OCI-LY1 (cell line): ENCODE data around the gene PTPN22.
A peak's percentile ranks its signal among the peaks of the same experiment; 100 is the strongest.

Experiments
- H2AFZ ChIP-seq: fragments of 200-600 bp; sonication (generic), shearing (Covaris generic); 2 replicates; pipeline ENCODE4 v1.6.0; 2014; ENCODE audit warnings: antibody characterized with exemption, mild to moderate bottlenecking, low read length
- H3F3A ChIP-seq: fragments of 200-600 bp; sonication (generic), shearing (Covaris generic); 2 replicates; pipeline ENCODE4 v1.6.0; 2014; ENCODE audit warnings: mild to moderate bottlenecking, antibody characterized with exemption, low read length, moderate library complexity; ENCODE audit not compliant: insufficient read depth
- H3K27ac ChIP-seq: fragments of 200-600 bp; sonication (generic); 2 replicates; pipeline ENCODE4 v1.5.1; 2014; ENCODE audit warnings: low read length, mixed run types, mild to moderate bottlenecking, low read depth; ENCODE audit not compliant: poor library complexity, severe bottlenecking
- H3K27me3 ChIP-seq: fragments of 200-600 bp; sonication (generic); 2 replicates; pipeline ENCODE4 v1.6.0; 2014; ENCODE audit warnings: antibody characterized with exemption, mild to moderate bottlenecking, low read length, moderate library complexity; ENCODE audit not compliant: insufficient read depth
- H3K36me3 ChIP-seq: fragments of 200-600 bp; sonication (generic); 2 replicates; pipeline ENCODE4 v1.6.1; 2014; ENCODE audit warnings: mild to moderate bottlenecking, antibody characterized with exemption, low read length, moderate library complexity, mixed read lengths; ENCODE audit not compliant: insufficient read depth
- H3K4me1 ChIP-seq: fragments of 200-600 bp; sonication (generic); 2 replicates; pipeline ENCODE4 v1.5.1; 2014; ENCODE audit warnings: mild to moderate bottlenecking, low read length, moderate library complexity; ENCODE audit not compliant: insufficient read depth, severe bottlenecking
- H3K4me2 ChIP-seq: fragments of 200-600 bp; sonication (generic), shearing (Covaris generic); 2 replicates; pipeline ENCODE4 v1.6.1; 2014; ENCODE audit warnings: low read length
- H3K4me3 ChIP-seq: fragments of 200-600 bp; sonication (generic); 2 replicates; pipeline ENCODE4 v1.5.1; 2014; ENCODE audit warnings: low read length, low read depth, mild to moderate bottlenecking, mixed read lengths; ENCODE audit not compliant: poor library complexity, severe bottlenecking
- H3K79me2 ChIP-seq: fragments of 200-600 bp; shearing (Covaris generic); 2 replicates; pipeline ENCODE4 v1.6.1; 2016; ENCODE audit warnings: mixed run types, low read length, mixed read lengths; ENCODE audit not compliant: insufficient read depth
- H3K9ac ChIP-seq: fragments of 200-600 bp; sonication (generic), shearing (Covaris generic); 2 replicates; pipeline ENCODE4 v1.6.1; 2014; ENCODE audit warnings: mild to moderate bottlenecking, low read length, mixed read lengths
- H3K9me2 ChIP-seq: fragments of 200-600 bp; sonication (generic), shearing (Covaris generic); 2 replicates; pipeline ENCODE4 v1.6.1; 2014; ENCODE audit warnings: low read depth, mild to moderate bottlenecking, low read length, mixed read lengths
- H3K9me3 ChIP-seq: fragments of 200-600 bp; shearing (Covaris generic); 2 replicates; pipeline ENCODE4 v1.6.1; 2014; ENCODE audit warnings: low read length, mixed read lengths
- H4K20me1 ChIP-seq: fragments of 200-600 bp; sonication (generic), shearing (Covaris generic); 2 replicates; pipeline ENCODE4 v1.6.0; 2016; ENCODE audit warnings: mild to moderate bottlenecking, low read length; ENCODE audit not compliant: insufficient read depth
- CTCF ChIP-seq: fragments of 200-600 bp; sonication (generic), shearing (Covaris generic); IDR thresholded peaks from 2 replicates; pipeline ENCODE4 v1.5.1; 2017; ENCODE audit warnings: mild to moderate bottlenecking, antibody characterized with exemption, low read length, moderate library complexity, mixed read lengths
- EZH2 ChIP-seq: fragments of 200-600 bp; sonication (generic), shearing (Covaris generic); IDR thresholded peaks from 2 replicates; pipeline ENCODE4 v1.8.0; 2017; ENCODE audit warnings: borderline replicate concordance, mixed run types, mild to moderate bottlenecking, antibody characterized with exemption, low read length, moderate library complexity, mixed read lengths

Gene PTPN22

GRCh38 chr1:113835686-113836290 is 35.7 kb downstream of the PTPN22 start:
- Histone ChIP-seq H3K9ac (no peak overlapping the region), H3K4me2 (no peak overlapping the region), H3K27me3 (no peaks in the 10 kb centered on the region), H2AFZ (no peak overlapping the region), H3K79me2 (no peaks in the 10 kb centered on the region), H4K20me1 (no peaks in the 10 kb centered on the region), H3K27ac (no peak overlapping the region), H3K36me3 (peaks cover 59% of the 10 kb centered on the region), H3K4me1 (no peaks in the 10 kb centered on the region), H3F3A (0 out of 2 replicates have a peak, but pooled peaks cover 6% of the 10 kb centered on the region), H3K4me3 (no peak overlapping the region), H3K9me2 (no peaks in the 10 kb centered on the region), H3K9me3 (no peaks in the 10 kb centered on the region)
- TF ChIP-seq CTCF (peak; percentile 46), EZH2 (no peak)

GRCh38 chr1:113834716-113835115 is 36.8 kb downstream of the PTPN22 start:
- H3K36me3 ChIP-seq: peaks cover 56% of the 10 kb centered on the region

GRCh38 chr1:113830039-113830438 is 41.5 kb downstream of the PTPN22 start:
- H3K9me2 ChIP-seq: no peaks in the 10 kb centered on the region
- no peaks in the 10 kb centered on the region for H4K20me1 ChIP-seq
- H3K9me3 ChIP-seq: no peaks in the 10 kb centered on the region
- no peaks in the 10 kb centered on the region for H3F3A ChIP-seq
- no peaks in the 10 kb centered on the region for H3K79me2 ChIP-seq
- peaks cover 61% of the 10 kb centered on the region for H3K36me3 ChIP-seq
- no peak overlapping the region for H3K4me3 ChIP-seq
- H3K9ac ChIP-seq: no peak overlapping the region
- no peaks in the 10 kb centered on the region for H3K4me1 ChIP-seq
- TF ChIP-seq EZH2 (no peak), CTCF (no peak)
- no peak overlapping the region for H3K4me2 ChIP-seq
- H2AFZ ChIP-seq: no peak overlapping the region
- H3K27ac ChIP-seq: no peak overlapping the region
- H3K27me3 ChIP-seq: no peaks in the 10 kb centered on the region

More at GRCh38 chr1:113834716-113835115, 36.8 kb downstream of the PTPN22 start:
- TF ChIP-seq EZH2 (no peak), CTCF (no peak)
- Histone ChIP-seq H3K4me1 (no peaks in the 10 kb centered on the region), H3K4me3 (no peak overlapping the region), H3K27me3 (no peaks in the 10 kb centered on the region), H3K27ac (no peak overlapping the region), H3K4me2 (no peak overlapping the region), H3K9me3 (no peaks in the 10 kb centered on the region), H2AFZ (no peak overlapping the region), H3K9ac (no peak overlapping the region), H3F3A (0 out of 2 replicates have a peak, but pooled peaks cover 6% of the 10 kb centered on the region), H3K9me2 (no peaks in the 10 kb centered on the region), H4K20me1 (no peaks in the 10 kb centered on the region), H3K79me2 (no peaks in the 10 kb centered on the region)
